B cell (primary cell): ENCODE results near the gene TRAF4. TPM values are rescaled to one million over a fixed set of nuclear protein-coding genes. Genes with fewer than 3 reads are reported as not detected.
"Not testable (repeated sequence)": the region's sequence is repeated elsewhere in the genome, so short reads cannot be mapped to it uniquely, and the experiment has no call there.

Experiments
- ATAC-seq: fragments of 200-7000 bp; cut with Tn5 transposase; one replicate; pipeline ENCODE4 v1.10.0; 2021; ENCODE audit warnings: low read depth, mild to moderate bottlenecking, moderate number of reproducible peaks, moderate library complexity
- CTCF ChIA-PET: fragments of 350-600 bp; sonication (Branson Sonifier 250); formaldehyde crosslinking; loops from one replicate; lab custom pipeline; 2021; ENCODE audit warnings: antibody characterized with exemption, inconsistent platforms; lab: Charles Lee
- POLR2A ChIA-PET: fragments of 350-600 bp; sonication (Branson Sonifier 250); formaldehyde crosslinking; loops from one replicate; lab custom pipeline; 2021; ENCODE audit warnings: antibody characterized with exemption; lab: Charles Lee
- DNase-seq: peaks from one replicate; pipeline ENCODE4 v3.0.0; 2013
- H2AFZ ChIP-seq: 2 replicates; pipeline ENCODE4 v1.6.1; 2012; ENCODE audit warnings: mild to moderate bottlenecking, low read depth, low read length; ENCODE audit not compliant: insufficient read depth, poor library complexity, severe bottlenecking
- H3K27ac ChIP-seq, 2 donors: 1 replicate in 1 of 2; 2 replicates in 1 of 2; pipeline ENCODE4 v1.5.1; 2012 to 2013; ENCODE audit warnings: low read length in 2 of 2, mild to moderate bottlenecking in 2 of 2, moderate library complexity in 1 of 2
- H3K27me3 ChIP-seq, 4 experiments: fragments of 200-600 bp in 1 of 4; sonication (generic) in 1 of 4; replicated peaks in 1 of 4; 1 replicate in 2 of 4; 2 replicates in 2 of 4; pipeline versions ENCODE4 v1.6.1 to v1.7.0; 2013 to 2016; ENCODE audit warnings: low read length in 3 of 4, mild to moderate bottlenecking in 2 of 4, mixed read lengths in 1 of 4, moderate library complexity in 1 of 4; ENCODE audit not compliant: insufficient read depth in 4 of 4, control insufficient read depth in 3 of 4; ENCODE audit errors: control extremely low read depth in 1 of 4
- H3K36me3 ChIP-seq, 2 experiments: replicated peaks in 1 of 2; 1 replicate in 1 of 2; 2 replicates in 1 of 2; pipeline versions ENCODE4 v1.6.1 to v1.7.1; 2013; ENCODE audit warnings: low read length in 1 of 2; ENCODE audit not compliant: insufficient read depth in 2 of 2, control insufficient read depth in 1 of 2; ENCODE audit errors: control extremely low read depth in 1 of 2, extremely low read depth in 1 of 2
- H3K4me1 ChIP-seq, 2 donors: fragments of 200-600 bp in 1 of 2; sonication (generic) in 1 of 2; 1 replicate in 1 of 2; 2 replicates in 1 of 2; pipeline versions ENCODE4 v1.5.1 to v1.6.1; 2013 to 2017; ENCODE audit warnings: low read length in 2 of 2; ENCODE audit not compliant: control insufficient read depth in 2 of 2, insufficient read depth in 2 of 2
- H3K4me2 ChIP-seq: replicated peaks from 2 replicates; pipeline ENCODE3; 2012; ENCODE audit warnings: mild to moderate bottlenecking, low read depth, low read length; ENCODE audit not compliant: poor library complexity, severe bottlenecking
- H3K4me3 ChIP-seq, 5 experiments: fragments of 200-600 bp in 1 of 5; sonication (generic) in 1 of 5; 1 replicate in 3 of 5; 2 replicates in 2 of 5; pipeline versions ENCODE4 v1.5.1 to v1.7.0; 2011 to 2016; ENCODE audit warnings: low read length in 4 of 5, mild to moderate bottlenecking in 4 of 5, low read depth in 2 of 5, control low read depth in 1 of 5, moderate library complexity in 1 of 5; ENCODE audit not compliant: insufficient read depth in 1 of 5; ENCODE audit errors: control extremely low read depth in 1 of 5, extremely low read depth in 1 of 5
- H3K79me2 ChIP-seq: fragments of 200-600 bp; sonication (generic); one replicate; pipeline ENCODE4 v1.6.0; 2016; ENCODE audit warnings: low read length; ENCODE audit not compliant: control insufficient read depth, insufficient read depth
- H3K9ac ChIP-seq: fragments of 200-600 bp; sonication (generic); 2 replicates; pipeline ENCODE4 v1.6.1; 2017; ENCODE audit warnings: mild to moderate bottlenecking, low read length, moderate library complexity
- H3K9me3 ChIP-seq, 3 donors: one replicate each; pipeline versions ENCODE4 v1.6.1 to v1.7.1; 2013; ENCODE audit warnings: low read length in 2 of 3; ENCODE audit not compliant: control insufficient read depth in 2 of 3, insufficient read depth in 1 of 3; ENCODE audit errors: control extremely low read depth in 1 of 3
- H4K20me1 ChIP-seq: 2 replicates; pipeline ENCODE4 v1.6.0; 2012; ENCODE audit warnings: mild to moderate bottlenecking, low read length; ENCODE audit not compliant: insufficient read depth, control insufficient read depth, poor library complexity, severe bottlenecking
- H3K27ac Mint-ChIP-seq: one replicate; pipeline ENCODE4 v1.8.0; 2021; ENCODE audit warnings: mixed read lengths
- H3K27me3 Mint-ChIP-seq: one replicate; pipeline ENCODE4 v1.8.0; 2021; ENCODE audit warnings: mixed read lengths
- H3K4me1 Mint-ChIP-seq: one replicate; pipeline ENCODE4 v1.8.0; 2021; ENCODE audit warnings: mixed read lengths
- H3K4me3 Mint-ChIP-seq: one replicate; pipeline ENCODE4 v1.8.0; 2021; ENCODE audit warnings: mixed read lengths
- H3K9me3 Mint-ChIP-seq: one replicate; pipeline ENCODE4 v1.8.0; 2022; ENCODE audit warnings: mixed read lengths; ENCODE audit not compliant: insufficient read depth
- EZH2 ChIP-seq: IDR thresholded peaks from 2 replicates; pipeline ENCODE4 v1.6.1; 2012; ENCODE audit warnings: borderline replicate concordance, low read depth, mild to moderate bottlenecking, moderate library complexity, low read length; ENCODE audit not compliant: insufficient read depth, poor library complexity, severe bottlenecking
- WGBS: methylation state at CpG from one replicate; pipeline ENCODE4 v1.1.5; 2013; ENCODE audit warnings: missing lambda C conversion rate; ENCODE audit not compliant: insufficient coverage; 5-methylcytosine and 5-hydroxymethylcytosine counted together
- intact Hi-C: fragments of 100-400 bp; cut with micrococcal nuclease; formaldehyde crosslinking; loops from one replicate; pipeline ENCODE4 v1.10.0; 2022
- polyA plus RNA-seq: library from polyadenylated mRNA; depleted of rRNA; stranded (reverse); fragments of >200 nt; gene quantifications from 2 replicates; pipeline ENCODE4 v1.2.3, GENCODE V29; 2012
- total RNA-seq, 2 donors: library from RNA; stranded (reverse); fragments of 120-200 nt in 1 of 2; gene quantifications; 1 replicate in 1 of 2; 2 replicates in 1 of 2; pipeline versions ENCODE4 v1.2.3 to v1.2.4, GENCODE V29; 2013 to 2022
- TF ChIP-seq, protein P1 (sequence below): fragments of 200-600 bp; IDR thresholded peaks from one replicate; pipeline ENCODE4 v1.8.0; 2022; ENCODE audit warnings: antibody characterized with exemption, mild to moderate bottlenecking

Gene TRAF4
- total and polyA plus RNA-seq, 2 donors (not counting 1 experiment from before 2014, with no cell fraction given), result 226 to 683 TPM

DNA sequence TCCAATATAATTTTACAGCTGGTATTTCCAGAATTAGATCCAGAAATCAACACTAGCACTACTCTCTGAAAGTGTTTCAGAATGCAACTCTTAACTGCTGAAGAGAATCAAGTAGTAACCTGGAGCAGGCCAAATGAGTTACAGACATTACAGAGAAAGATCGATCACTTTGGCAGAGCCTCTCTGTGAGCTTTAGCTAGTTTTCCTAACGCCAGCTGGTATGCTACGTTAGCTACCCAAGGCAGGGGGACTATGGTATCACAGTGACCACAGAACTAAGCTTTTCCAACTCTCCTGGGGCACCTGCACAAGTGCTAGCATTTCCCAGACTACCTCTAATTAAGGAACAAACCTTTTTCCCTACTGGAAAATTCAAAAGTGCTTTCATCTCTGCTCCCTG lies 30.4 kb downstream of the TRAF4 start:
- POLR2A ChIA-PET, result no interaction called here
- intact Hi-C loops, result loop anchor here (10.0 kb wide), 1 partner anchor 61 kb away; no protein-coding TSS in a partner anchor
- H3K79me2 ChIP-seq, result peaks cover 61% of the 10 kb centered on the region

DNA sequence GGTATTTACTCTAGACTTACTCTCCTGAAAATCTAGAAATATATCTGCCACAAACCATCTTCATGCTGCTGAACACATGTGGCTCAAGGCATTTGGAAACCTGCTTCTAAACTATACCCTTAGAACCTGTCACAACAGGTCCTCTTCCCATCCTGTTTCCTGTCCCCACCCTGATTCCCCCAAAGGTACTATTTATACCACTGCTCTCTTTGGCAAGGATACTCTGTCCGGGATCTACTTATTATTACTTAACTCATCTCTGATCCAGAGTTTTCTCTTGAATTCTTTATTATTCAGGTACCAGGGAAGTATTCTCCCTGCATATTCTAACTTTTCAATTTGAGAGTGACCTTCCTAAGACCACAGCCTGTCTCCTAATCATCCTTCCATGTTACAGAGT lies 33.4 kb downstream of the TRAF4 start:
- Mint-ChIP-seq H3K27me3 (no peaks in the 10 kb centered on the region), H3K4me3 (no peak overlapping the region), H3K4me1 (peaks cover 31% of the 10 kb centered on the region), H3K9me3 (no peaks in the 10 kb centered on the region), H3K27ac (peak overlapping the region; percentile 55)
- peaks cover 0 to 4% of the 10 kb centered on the region in 2 donors for H3K4me1 ChIP-seq
- CTCF ChIA-PET, result interaction anchor here (1.0 to 1.3 kb wide), 2 partner anchors 13 to 14 kb away, joined by 3 to 5 read pairs; no protein-coding TSS in a partner anchor
- H3K79me2 ChIP-seq, result peaks cover 50% of the 10 kb centered on the region
- DNase-seq (no peak), ATAC-seq (no peak)
- peaks cover 0 to 6% of the 10 kb centered on the region in 2 experiments for H3K36me3 ChIP-seq
- H3K27ac ChIP-seq, result peak overlapping the region in 1 of 2 donors; percentile 2
- H4K20me1 ChIP-seq, result peaks cover 12% of the 10 kb centered on the region
- H3K4me3 ChIP-seq, result no peak overlapping the region
- no peak overlapping the region for H3K9ac ChIP-seq
- POLR2A ChIA-PET, result no interaction called here
- H3K4me2 ChIP-seq, result no peak overlapping the region
- no peaks in the 10 kb centered on the region for H3K9me3 ChIP-seq
- no peak for TF ChIP-seq EZH2
- TF ChIP-seq, protein P1, sequence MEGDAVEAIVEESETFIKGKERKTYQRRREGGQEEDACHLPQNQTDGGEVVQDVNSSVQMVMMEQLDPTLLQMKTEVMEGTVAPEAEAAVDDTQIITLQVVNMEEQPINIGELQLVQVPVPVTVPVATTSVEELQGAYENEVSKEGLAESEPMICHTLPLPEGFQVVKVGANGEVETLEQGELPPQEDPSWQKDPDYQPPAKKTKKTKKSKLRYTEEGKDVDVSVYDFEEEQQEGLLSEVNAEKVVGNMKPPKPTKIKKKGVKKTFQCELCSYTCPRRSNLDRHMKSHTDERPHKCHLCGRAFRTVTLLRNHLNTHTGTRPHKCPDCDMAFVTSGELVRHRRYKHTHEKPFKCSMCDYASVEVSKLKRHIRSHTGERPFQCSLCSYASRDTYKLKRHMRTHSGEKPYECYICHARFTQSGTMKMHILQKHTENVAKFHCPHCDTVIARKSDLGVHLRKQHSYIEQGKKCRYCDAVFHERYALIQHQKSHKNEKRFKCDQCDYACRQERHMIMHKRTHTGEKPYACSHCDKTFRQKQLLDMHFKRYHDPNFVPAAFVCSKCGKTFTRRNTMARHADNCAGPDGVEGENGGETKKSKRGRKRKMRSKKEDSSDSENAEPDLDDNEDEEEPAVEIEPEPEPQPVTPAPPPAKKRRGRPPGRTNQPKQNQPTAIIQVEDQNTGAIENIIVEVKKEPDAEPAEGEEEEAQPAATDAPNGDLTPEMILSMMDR, result no peak
- intact Hi-C loops, result loop anchor here (10.0 kb wide), 1 partner anchor 58 kb away; no protein-coding TSS in a partner anchor
- WGBS, result no CpG with 5 or more reads among the region's 1 CpG
- H2AFZ ChIP-seq, result no peak overlapping the region
- H3K27me3 ChIP-seq, result no peaks in the 10 kb centered on the region

More for the DNA sequence above, 30.4 kb downstream of the TRAF4 start:
- H3K27ac Mint-ChIP-seq, result no peak overlapping the region
- 95% methylated on average over 3 of the region's 3 CpGs for WGBS
- H3K27me3 Mint-ChIP-seq, result no peaks in the 10 kb centered on the region
- CTCF ChIA-PET, result interaction anchor here (0.9 to 3.9 kb wide), 4 partner anchors 11 to 47 kb away, joined by 3 to 33 read pairs (median 6); no protein-coding TSS in a partner anchor
- Histone ChIP-seq H3K27me3 (no peaks in the 10 kb centered on the region), H3K9ac (no peak overlapping the region), H3K4me2 (no peak overlapping the region), H4K20me1 (peaks cover 11% of the 10 kb centered on the region), H3K4me3 (no peak overlapping the region), H3K36me3 (peaks cover 0 to 5% of the 10 kb centered on the region in 2 experiments), H3K9me3 (no peaks in the 10 kb centered on the region), H2AFZ (no peak overlapping the region), H3K4me1 (peaks cover 0 to 4% of the 10 kb centered on the region in 2 donors), H3K27ac (no peak overlapping the region)
- DNase-seq (no peak), ATAC-seq (no peak)
- H3K9me3 Mint-ChIP-seq, result no peaks in the 10 kb centered on the region
- H3K4me1 Mint-ChIP-seq, result peaks cover 18% of the 10 kb centered on the region
- no peak overlapping the region for H3K4me3 Mint-ChIP-seq
- no peak for TF ChIP-seq EZH2
- TF ChIP-seq, protein P1, result no peak

DNA sequence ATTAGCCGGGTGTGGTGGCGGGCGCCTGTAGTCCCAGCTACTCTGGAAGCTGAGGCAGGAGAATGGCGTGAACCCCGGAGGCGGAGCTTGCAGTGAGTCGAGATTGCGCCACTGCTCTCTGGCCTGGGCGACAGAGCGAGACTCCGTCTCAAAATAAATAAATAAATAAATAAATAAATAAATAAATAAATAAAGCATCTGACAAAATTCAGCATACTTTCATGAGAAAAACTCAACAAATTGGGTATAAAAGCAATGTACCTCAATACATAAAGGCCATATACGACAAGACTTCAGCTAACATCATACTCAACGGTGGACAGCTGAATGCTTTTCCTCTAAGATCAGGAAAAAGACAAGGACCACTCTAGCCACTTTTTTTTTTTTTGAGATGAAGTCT lies 35.8 kb downstream of the TRAF4 start:
- peaks cover 28% of the 10 kb centered on the region for H3K79me2 ChIP-seq
- 100% methylated on average over 5 of the region's 13 CpGs for WGBS

More for the DNA sequence above, 35.8 kb downstream of the TRAF4 start:
- H3K27ac ChIP-seq, H3K4me2 ChIP-seq, DNase-seq, H3K4me3 ChIP-seq, H3K27me3 Mint-ChIP-seq, H3K9me3 Mint-ChIP-seq, H3K4me1 ChIP-seq, H3K9ac ChIP-seq, H2AFZ ChIP-seq, H3K36me3 ChIP-seq, H3K27me3 ChIP-seq, H3K9me3 ChIP-seq, ATAC-seq, H3K27ac Mint-ChIP-seq, H3K4me3 Mint-ChIP-seq: not testable (repeated sequence)
- peaks cover 12% of the 10 kb centered on the region for H4K20me1 ChIP-seq
- intact Hi-C loops, result loop anchor here (10.0 kb wide), 1 partner anchor 55 kb away; no protein-coding TSS in a partner anchor
- H3K4me1 Mint-ChIP-seq, result peaks cover 31% of the 10 kb centered on the region
- CTCF ChIA-PET, result interaction anchor here (1.0 to 1.7 kb wide), 2 partner anchors 15 to 52 kb away, joined by 4 to 7 read pairs; no protein-coding TSS in a partner anchor
- POLR2A ChIA-PET, result interaction anchor here (0.6 kb wide), 1 partner anchor 52 kb away, joined by 3 read pairs; no protein-coding TSS in a partner anchor
